ENCODE results near the gene OSTN. TPM values are rescaled to one million over a fixed set of nuclear protein-coding genes. Genes with fewer than 3 reads are reported as not detected.
"Not testable (repeated sequence)": the region's sequence is repeated elsewhere in the genome, so short reads cannot be mapped to it uniquely, and the experiment has no call there.

Gene OSTN
- total RNA-seq, 4 donors from 2014 or later: 0.30 TPM; not detected in 3

DNA sequence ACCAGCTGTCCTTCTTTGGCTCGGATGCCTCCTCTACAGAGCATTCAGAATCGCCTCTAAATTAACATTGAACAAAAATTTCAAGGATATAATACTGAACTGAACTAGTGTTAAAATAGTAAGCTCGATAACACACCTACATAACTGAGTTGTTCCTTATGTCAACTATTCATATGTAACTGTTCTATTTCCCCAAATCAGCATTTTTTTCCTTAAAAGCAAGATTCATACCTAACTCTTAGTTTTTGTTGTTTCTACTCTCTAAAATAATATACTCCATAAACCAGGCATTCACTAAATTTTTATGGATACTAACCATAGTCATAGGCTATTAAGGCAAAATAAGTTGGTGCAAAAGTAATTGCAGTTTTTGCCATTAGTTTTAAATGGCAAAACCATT is 32.7 kb upstream of the OSTN start:
- 61% methylated on average over 3 of the region's 3 CpGs for WGBS
- DNase-seq (ENCODE audit: low spot score in 2 of 2): no peak
- no peaks in the 10 kb centered on the region for H3K4me1 ChIP-seq
- H3K27me3 ChIP-seq: no peaks in the 10 kb centered on the region
- no peaks in the 10 kb centered on the region for H3K9me3 ChIP-seq
- no peaks in the 10 kb centered on the region for H3K36me3 ChIP-seq
- H3K27ac ChIP-seq: no peak overlapping the region
- TF ChIP-seq EP300 (IDR thresholded peaks at IDR 0.05) (no peak), POLR2A (IDR thresholded peaks at IDR 0.05) (no peak), POLR2AphosphoS5 (IDR thresholded peaks at IDR 0.05) (no peak), CTCF (IDR thresholded peaks at IDR 0.05) (no peak)
- H3K4me3 ChIP-seq: no peak overlapping the region

DNA sequence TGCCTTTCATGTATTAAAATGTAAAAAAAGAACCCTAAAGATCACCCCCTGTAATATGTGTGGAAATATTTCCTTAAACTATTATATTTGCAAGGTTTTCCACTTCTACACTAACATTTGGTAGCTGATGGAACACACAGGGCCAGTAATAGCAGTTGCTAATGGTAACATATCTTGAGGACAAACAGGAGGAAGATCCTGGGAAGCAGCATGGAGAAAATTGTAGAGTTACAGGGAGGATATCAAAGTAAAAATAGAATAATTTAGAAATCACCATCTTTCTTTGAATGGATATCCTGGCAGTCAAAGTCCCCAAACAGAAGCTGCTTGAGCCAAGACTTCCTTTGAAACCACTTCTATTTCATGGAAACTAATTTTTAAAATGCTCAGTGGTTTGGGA is 29.5 kb upstream of the OSTN start:
- no peaks in the 10 kb centered on the region for H3K4me1 ChIP-seq
- no peak overlapping the region for H3K27ac ChIP-seq
- no peaks in the 10 kb centered on the region for H3K27me3 ChIP-seq
- TF ChIP-seq EP300 (IDR thresholded peaks at IDR 0.05) (no peak), CTCF (IDR thresholded peaks at IDR 0.05) (no peak), POLR2A (IDR thresholded peaks at IDR 0.05) (no peak), POLR2AphosphoS5 (IDR thresholded peaks at IDR 0.05) (no peak)
- no peaks in the 10 kb centered on the region for H3K9me3 ChIP-seq
- H3K36me3 ChIP-seq: no peaks in the 10 kb centered on the region
- no peak overlapping the region for H3K4me3 ChIP-seq
- no peak for DNase-seq (ENCODE audit: low spot score in 2 of 2)

GRCh38 chr3:191170097-191170496 is 28.9 kb upstream of the OSTN start:
- H3K36me3 ChIP-seq: no peaks in the 10 kb centered on the region
- 92% methylated on average over 2 of the region's 2 CpGs for WGBS
- DNase-seq (ENCODE audit: low spot score in 2 of 2): no peak
- no peak overlapping the region for H3K4me3 ChIP-seq
- TF ChIP-seq POLR2A (IDR thresholded peaks at IDR 0.05): no peak
- TF ChIP-seq CTCF (IDR thresholded peaks at IDR 0.05): no peak
- TF ChIP-seq EP300 (IDR thresholded peaks at IDR 0.05): no peak
- TF ChIP-seq POLR2AphosphoS5 (IDR thresholded peaks at IDR 0.05): no peak
- no peaks in the 10 kb centered on the region for H3K27me3 ChIP-seq
- H3K4me1 ChIP-seq: no peaks in the 10 kb centered on the region
- no peaks in the 10 kb centered on the region for H3K9me3 ChIP-seq
- H3K27ac ChIP-seq: no peak overlapping the region

DNA sequence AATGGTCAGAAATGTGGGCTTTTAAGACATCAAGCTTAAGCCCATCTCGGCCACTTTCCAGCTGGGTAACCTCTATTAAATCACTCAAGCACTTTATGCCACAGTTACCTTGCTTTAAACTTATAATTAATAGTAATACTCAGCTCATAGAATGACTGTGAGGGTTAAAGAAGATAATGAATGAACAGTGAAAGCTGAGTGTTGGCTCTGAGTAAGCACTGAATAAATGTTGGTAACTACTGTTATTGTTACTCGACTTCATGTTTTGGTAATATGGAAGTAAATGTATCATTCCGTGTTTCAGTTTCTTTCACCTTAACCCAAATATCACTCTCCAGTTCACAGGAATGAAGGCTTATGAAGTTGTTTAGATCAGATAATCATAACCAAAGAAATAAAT is 23.9 kb upstream of the OSTN start:
- Histone ChIP-seq H3K27ac (no peak overlapping the region), H3K4me1 (no peaks in the 10 kb centered on the region), H3K9me3 (no peaks in the 10 kb centered on the region), H3K27me3 (no peaks in the 10 kb centered on the region), H3K4me3 (no peak overlapping the region), H3K36me3 (no peaks in the 10 kb centered on the region)
- WGBS: 73% methylated on average over 3 of the region's 3 CpGs
- DNase-seq (ENCODE audit: low spot score in 2 of 2): no peak
- TF ChIP-seq POLR2AphosphoS5 (IDR thresholded peaks at IDR 0.05) (no peak), CTCF (IDR thresholded peaks at IDR 0.05) (no peak), POLR2A (IDR thresholded peaks at IDR 0.05) (no peak), EP300 (IDR thresholded peaks at IDR 0.05) (no peak)

GRCh38 chr3:191176038-191176785 is 22.8 kb upstream of the OSTN start:
- TF ChIP-seq POLR2AphosphoS5 (IDR thresholded peaks at IDR 0.05) (no peak), CTCF (IDR thresholded peaks at IDR 0.05) (no peak), EP300 (IDR thresholded peaks at IDR 0.05) (no peak), POLR2A (IDR thresholded peaks at IDR 0.05) (no peak)
- H3K9me3 ChIP-seq: no peaks in the 10 kb centered on the region
- DNase-seq (ENCODE audit: low spot score in 2 of 2): no peak
- no peaks in the 10 kb centered on the region for H3K4me1 ChIP-seq
- H3K27me3 ChIP-seq: no peaks in the 10 kb centered on the region
- WGBS: 73% methylated on average over 3 of the region's 3 CpGs
- H3K4me3 ChIP-seq: no peak overlapping the region
- H3K27ac ChIP-seq: no peak overlapping the region
- H3K36me3 ChIP-seq: no peaks in the 10 kb centered on the region

- H3K36me3 ChIP-seq; H3K9me3 ChIP-seq; H3K4me3 ChIP-seq; H3K4me1 ChIP-seq; H3K27me3 ChIP-seq; H3K27ac ChIP-seq; DNase-seq (ENCODE audit: low spot score in 2 of 2): not testable (repeated sequence)
- WGBS: 89% methylated on average over 9 of the region's 9 CpGs
Observed at GRCh38 chr3:191185382-191185781, 13.7 kb upstream of the OSTN start.

- H3K27ac ChIP-seq; H3K9me3 ChIP-seq; H3K36me3 ChIP-seq; H3K27me3 ChIP-seq; DNase-seq (ENCODE audit: low spot score in 2 of 2); H3K4me1 ChIP-seq; H3K4me3 ChIP-seq: not testable (repeated sequence)
- 96% methylated on average over 5 of the region's 5 CpGs for WGBS
Observed at GRCh38 chr3:191188246-191188645, 10.8 kb upstream of the OSTN start.

DNA sequence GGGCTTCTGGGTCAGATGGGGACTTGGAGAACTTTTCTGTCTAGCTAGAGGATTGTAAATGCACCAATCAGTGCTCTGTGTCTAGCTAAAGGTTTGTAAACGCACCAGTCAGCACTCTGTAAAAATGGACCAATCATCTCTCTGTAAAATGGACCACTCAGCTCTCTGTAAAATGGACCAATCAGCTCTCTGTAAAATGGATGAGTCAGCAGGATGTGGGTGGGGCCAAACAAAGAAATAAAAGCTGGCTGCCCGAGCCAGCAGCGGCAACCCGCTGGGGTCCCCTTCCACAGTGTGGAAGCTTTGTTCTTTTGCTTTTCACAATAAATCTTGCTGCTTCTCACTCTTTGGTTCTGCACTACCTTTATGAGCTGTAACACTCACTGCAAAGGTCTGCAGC is 6.8 kb upstream of the OSTN start:
- not testable (repeated sequence) for H3K36me3 ChIP-seq; DNase-seq (ENCODE audit: low spot score in 2 of 2); H3K27me3 ChIP-seq; H3K27ac ChIP-seq; H3K4me3 ChIP-seq; H3K4me1 ChIP-seq; H3K9me3 ChIP-seq
- WGBS: 90% methylated on average over 4 of the region's 4 CpGs

Measured in suprapubic skin (tissue), 4 donors.